SK-N-SH treated with all-trans-retinoic acid at 6 μM for 48 hours (cell line): Measurements from ENCODE around the gene TBRG1.

Source experiments
- ATAC-seq: fragments of 200-7000 bp; cut with Tn5 transposase; 3 replicates; pipeline ENCODE4 v1.9.1; 2020; ENCODE audit warnings: mild to moderate bottlenecking, moderate library complexity
- ARNTL ChIP-seq: fragments of 450-650 bp; formaldehyde crosslinking; IDR thresholded peaks from 2 replicates; pipeline ENCODE4 v1.5.0; 2020; ENCODE audit warnings: low read depth, mild to moderate bottlenecking, moderate library complexity, borderline replicate concordance
- BACH2 ChIP-seq: fragments of 250-450 bp; sonication (Bioruptor Pico); IDR thresholded peaks from 2 replicates; pipeline ENCODE4 v1.9.0; 2021; ENCODE audit warnings: mild to moderate bottlenecking, borderline replicate concordance
- CREB5 ChIP-seq: fragments of 250-450 bp; sonication (Bioruptor Pico); IDR thresholded peaks from 2 replicates; pipeline ENCODE4 v1.5.1; 2020; ENCODE audit warnings: low read depth, mild to moderate bottlenecking, moderate library complexity
- CSDC2 ChIP-seq: fragments of 250-450 bp; sonication (Bioruptor Pico); IDR thresholded peaks from 2 replicates; pipeline ENCODE4 v1.5.0; 2020; ENCODE audit warnings: mild to moderate bottlenecking, moderate library complexity
- CSRNP3 ChIP-seq: fragments of 250-450 bp; sonication (Bioruptor Pico); IDR thresholded peaks from 2 replicates; pipeline ENCODE4 v1.5.1; 2021; ENCODE audit warnings: mild to moderate bottlenecking, moderate library complexity
- ESRRG ChIP-seq: fragments of 250-450 bp; sonication (Bioruptor Pico); IDR thresholded peaks from 2 replicates; pipeline ENCODE4 v1.6.1; 2021; ENCODE audit warnings: mild to moderate bottlenecking
- GLIS3 ChIP-seq: fragments of 250-450 bp; sonication (Bioruptor Pico); IDR thresholded peaks from 2 replicates; pipeline ENCODE4 v1.5.0; 2020; ENCODE audit warnings: mild to moderate bottlenecking, moderate library complexity
- ISL1 ChIP-seq: fragments of 250-450 bp; sonication (Bioruptor Pico); IDR thresholded peaks from 2 replicates; pipeline ENCODE4 v2.1.2; 2022; ENCODE audit warnings: mild to moderate bottlenecking, moderate library complexity
- OSR1 ChIP-seq: fragments of 250-450 bp; sonication (Bioruptor Pico); IDR thresholded peaks from 2 replicates; pipeline ENCODE4 v1.8.0; 2022; ENCODE audit warnings: moderate library complexity, mild to moderate bottlenecking, inconsistent platforms
- PATZ1 ChIP-seq: fragments of 250-450 bp; sonication (Bioruptor Pico); IDR thresholded peaks from 2 replicates; pipeline ENCODE4 v1.8.0; 2020; ENCODE audit warnings: mild to moderate bottlenecking, moderate library complexity, borderline replicate concordance
- POU6F1 ChIP-seq: fragments of 250-450 bp; sonication (Bioruptor Pico); IDR thresholded peaks from 2 replicates; pipeline ENCODE4 v1.8.0; 2021; ENCODE audit warnings: low read depth, mild to moderate bottlenecking, moderate library complexity, borderline replicate concordance
- PPARA ChIP-seq: fragments of 250-450 bp; sonication (Bioruptor Pico); IDR thresholded peaks from 2 replicates; pipeline ENCODE4 v1.5.0; 2020; ENCODE audit warnings: mild to moderate bottlenecking, borderline replicate concordance
- SNAI2 ChIP-seq: fragments of 250-450 bp; sonication (Bioruptor Pico); IDR thresholded peaks from 2 replicates; pipeline ENCODE4 v1.5.0; 2020; ENCODE audit warnings: mild to moderate bottlenecking, moderate library complexity
- TCF4 ChIP-seq: fragments of 250-450 bp; sonication (Bioruptor Pico); IDR thresholded peaks from 2 replicates; pipeline ENCODE4 v1.8.0; 2021; ENCODE audit warnings: mild to moderate bottlenecking, moderate library complexity, borderline replicate concordance
- TSHZ2 ChIP-seq: fragments of 250-450 bp; sonication (Bioruptor Pico); IDR thresholded peaks from 2 replicates; pipeline ENCODE4 v1.5.0; 2020; ENCODE audit warnings: mild to moderate bottlenecking, moderate library complexity
- ZC3H10 ChIP-seq: fragments of 250-450 bp; sonication (Bioruptor Pico); IDR thresholded peaks from 2 replicates; pipeline ENCODE4 v1.5.1; 2021; ENCODE audit warnings: mild to moderate bottlenecking, moderate library complexity
- ZFP3 ChIP-seq: fragments of 250-450 bp; sonication (Bioruptor Pico); IDR thresholded peaks from 2 replicates; pipeline ENCODE4 v1.5.0; 2020; ENCODE audit warnings: mild to moderate bottlenecking, moderate library complexity
- ZFP30 ChIP-seq: fragments of 450-650 bp; formaldehyde crosslinking; IDR thresholded peaks from 2 replicates; pipeline ENCODE4 v1.5.0; 2022; ENCODE audit warnings: mild to moderate bottlenecking, moderate library complexity
- ZNF565 ChIP-seq: fragments of 450-650 bp; formaldehyde crosslinking; conservative IDR thresholded peaks from 2 replicates; pipeline ENCODE4 v1.5.0; 2020; ENCODE audit warnings: low read depth, mild to moderate bottlenecking, moderate library complexity
- ZNF70 ChIP-seq: fragments of 450-650 bp; formaldehyde crosslinking; IDR thresholded peaks from 2 replicates; pipeline ENCODE4 v1.5.0; 2020; ENCODE audit warnings: mild to moderate bottlenecking, moderate library complexity
- ZNF8 ChIP-seq: fragments of 450-650 bp; formaldehyde crosslinking; IDR thresholded peaks from 2 replicates; pipeline ENCODE4 v1.5.0; 2020; ENCODE audit warnings: mild to moderate bottlenecking, moderate library complexity

Gene TBRG1

GRCh38 chr11:124656774-124657630, 34.3 kb downstream of the TBRG1 start:
- TF ChIP-seq ESRRG (CRISPR knock-in tag) (no peak), SNAI2 (no peak), ARNTL (CRISPR knock-in tag) (no peak), BACH2 (CRISPR knock-in tag) (no peak), CSDC2 (CRISPR knock-in tag) (no peak)
- ATAC-seq, result no peak

GRCh38 chr11:124657904-124658303, 35.2 kb downstream of the TBRG1 start:
- no peak for TF ChIP-seq ZNF565 (CRISPR knock-in tag)
- no peak for TF ChIP-seq ZC3H10 (CRISPR knock-in tag)
- TF ChIP-seq SNAI2, result no peak
- no peak for TF ChIP-seq ZNF70 (CRISPR knock-in tag)
- TF ChIP-seq CSRNP3, result no peak
- no peak for TF ChIP-seq ZNF8 (CRISPR knock-in tag)
- no peak for TF ChIP-seq GLIS3
- TF ChIP-seq POU6F1, result no peak
- no peak for TF ChIP-seq CREB5 (CRISPR knock-in tag)
- no peak for TF ChIP-seq ZFP30 (CRISPR knock-in tag)
- TF ChIP-seq ZFP3 (CRISPR knock-in tag), result no peak
- no peak for TF ChIP-seq ARNTL (CRISPR knock-in tag)
- TF ChIP-seq OSR1 (CRISPR knock-in tag), result no peak
- no peak for TF ChIP-seq PATZ1 (CRISPR knock-in tag)
- TF ChIP-seq ISL1 (CRISPR knock-in tag), result no peak
- ATAC-seq, result no peak

GRCh38 chr11:124658501-124658900, 35.8 kb downstream of the TBRG1 start:
- ATAC-seq, result no peak
- TF ChIP-seq ESRRG (CRISPR knock-in tag) (no peak), GLIS3 (no peak), TSHZ2 (CRISPR knock-in tag) (no peak), ZC3H10 (CRISPR knock-in tag) (no peak), ARNTL (CRISPR knock-in tag) (no peak), PPARA (CRISPR knock-in tag) (no peak), ZNF565 (CRISPR knock-in tag) (no peak), ZFP3 (CRISPR knock-in tag) (no peak), CSDC2 (CRISPR knock-in tag) (no peak), PATZ1 (CRISPR knock-in tag) (no peak), SNAI2 (no peak), POU6F1 (no peak), ZNF70 (CRISPR knock-in tag) (no peak), TCF4 (CRISPR knock-in tag) (no peak), OSR1 (CRISPR knock-in tag) (no peak), CSRNP3 (no peak), ZFP30 (CRISPR knock-in tag) (no peak)
